ENCODE measurements around the gene RCL1. TPM values are rescaled to one million over a fixed set of nuclear protein-coding genes. Genes with fewer than 3 reads are reported as not detected.

Gene RCL1
- total and polyA plus RNA-seq, 2 donors (not counting 1 experiment from before 2014, with no cell fraction given), result 10.5 to 21.7 TPM

GRCh38 chr9:4799033-4799430 is 6.3 kb downstream of the RCL1 start:
- Mint-ChIP-seq H3K9me3 (ENCODE audit: insufficient read depth) (no peaks in the 10 kb centered on the region), H3K4me3 (no peak overlapping the region), H3K27me3 (no peaks in the 10 kb centered on the region), H3K27ac (no peak overlapping the region), H3K4me1 (peaks cover 53% of the 10 kb centered on the region)
- intact Hi-C loops (cut with micrococcal nuclease), result no loop called here
- Histone ChIP-seq H3K27me3 (replicated peaks in 1 of 4; ENCODE audit: control extremely low read depth in 1 of 4, control insufficient read depth in 3 of 4, insufficient read depth in 4 of 4, low read length in 3 of 4) (no peaks in the 10 kb centered on the region), H3K9me3 (ENCODE audit: control extremely low read depth in 1 of 3, control insufficient read depth in 2 of 3, insufficient read depth in 1 of 3, low read length in 2 of 3) (peaks cover 0 to 3% (median 0%) of the 10 kb centered on the region in 3 donors), H3K4me3 (ENCODE audit: control extremely low read depth in 1 of 5, extremely low read depth in 1 of 5, insufficient read depth in 1 of 5, low read depth in 2 of 5, low read length in 4 of 5) (no peak overlapping the region), H2AFZ (ENCODE audit: insufficient read depth, low read depth, low read length, poor library complexity, severe bottlenecking) (no peak overlapping the region), H3K36me3 (replicated peaks in 1 of 2; ENCODE audit: control extremely low read depth in 1 of 2, control insufficient read depth in 1 of 2, extremely low read depth in 1 of 2, insufficient read depth in 2 of 2, low read length in 1 of 2) (no peaks in the 10 kb centered on the region), H3K27ac (ENCODE audit: low read length in 2 of 2) (no peak overlapping the region), H4K20me1 (ENCODE audit: control insufficient read depth, insufficient read depth, low read length, poor library complexity, severe bottlenecking) (peaks cover 53% of the 10 kb centered on the region), H3K4me2 (replicated peaks; ENCODE audit: low read depth, low read length, poor library complexity, severe bottlenecking) (peak overlapping the region; percentile 17), H3K79me2 (ENCODE audit: control insufficient read depth, insufficient read depth, low read length) (peaks cover 99% of the 10 kb centered on the region), H3K4me1 (ENCODE audit: control insufficient read depth in 2 of 2, insufficient read depth in 2 of 2, low read length in 2 of 2) (peaks cover 24 to 30% of the 10 kb centered on the region in 2 donors), H3K9ac (ENCODE audit: low read length) (no peak overlapping the region)
- no peak for TF ChIP-seq CTCF (IDR thresholded peaks at IDR 0.05)
- no CpG with 5 or more reads among the region's 3 CpGs for WGBS (ENCODE audit: insufficient coverage)
- ATAC-seq (ENCODE audit: low read depth) (no peak), DNase-seq (no peak)
- CTCF ChIA-PET, result interaction anchor here (0.7 kb wide), 1 partner anchor 627 kb away, joined by 4 read pairs; no protein-coding TSS in a partner anchor
- POLR2A ChIA-PET, result no interaction called here

- H3K4me2 ChIP-seq (replicated peaks; ENCODE audit: low read depth, low read length, poor library complexity, severe bottlenecking), result no peak overlapping the region
- intact Hi-C loops (cut with micrococcal nuclease), result no loop called here
- H3K4me3 ChIP-seq (ENCODE audit: control extremely low read depth in 1 of 5, extremely low read depth in 1 of 5, insufficient read depth in 1 of 5, low read depth in 2 of 5, low read length in 4 of 5), result no peak overlapping the region
- DNase-seq (no peak), ATAC-seq (ENCODE audit: low read depth) (no peak)
- no peak overlapping the region for H3K9ac ChIP-seq (ENCODE audit: low read length)
- peaks cover 0 to 10% (median 0%) of the 10 kb centered on the region in 3 donors for H3K9me3 ChIP-seq (ENCODE audit: control extremely low read depth in 1 of 3, control insufficient read depth in 2 of 3, insufficient read depth in 1 of 3, low read length in 2 of 3)
- H3K4me1 Mint-ChIP-seq, result peaks cover 46% of the 10 kb centered on the region
- ChIA-PET CTCF (no interaction called here), POLR2A (interaction anchor here (0.6 kb wide), 1 partner anchor 282 kb away, joined by 4 read pairs; no protein-coding TSS in a partner anchor)
- peaks cover 54% of the 10 kb centered on the region for H4K20me1 ChIP-seq (ENCODE audit: control insufficient read depth, insufficient read depth, low read length, poor library complexity, severe bottlenecking)
- no peaks in the 10 kb centered on the region for H3K36me3 ChIP-seq (replicated peaks in 1 of 2; ENCODE audit: control extremely low read depth in 1 of 2, control insufficient read depth in 1 of 2, extremely low read depth in 1 of 2, insufficient read depth in 2 of 2, low read length in 1 of 2)
- H2AFZ ChIP-seq (ENCODE audit: insufficient read depth, low read depth, low read length, poor library complexity, severe bottlenecking), result no peak overlapping the region
- no peak overlapping the region for H3K4me3 Mint-ChIP-seq
- no peaks in the 10 kb centered on the region for H3K27me3 Mint-ChIP-seq
- no peak overlapping the region for H3K27ac Mint-ChIP-seq
- H3K27me3 ChIP-seq (replicated peaks in 1 of 4; ENCODE audit: control extremely low read depth in 1 of 4, control insufficient read depth in 3 of 4, insufficient read depth in 4 of 4, low read length in 3 of 4), result no peaks in the 10 kb centered on the region
- no peak overlapping the region for H3K27ac ChIP-seq (ENCODE audit: low read length in 2 of 2)
- peaks cover 99% of the 10 kb centered on the region for H3K79me2 ChIP-seq (ENCODE audit: control insufficient read depth, insufficient read depth, low read length)
- TF ChIP-seq CTCF (IDR thresholded peaks at IDR 0.05) (no peak), EZH2 (IDR thresholded peaks at IDR 0.05; ENCODE audit: borderline replicate concordance, insufficient read depth, low read depth, low read length, poor library complexity, severe bottlenecking) (no peak)
- H3K4me1 ChIP-seq (ENCODE audit: control insufficient read depth in 2 of 2, insufficient read depth in 2 of 2, low read length in 2 of 2), result peaks cover 16 to 24% of the 10 kb centered on the region in 2 donors
- H3K9me3 Mint-ChIP-seq (ENCODE audit: insufficient read depth), result no peaks in the 10 kb centered on the region
- WGBS (ENCODE audit: insufficient coverage), result 90% methylated on average over 2 of the region's 3 CpGs
Observed at GRCh38 chr9:4799775-4800174, 7.0 kb downstream of the RCL1 start.

Measured in B cell (primary cell).